ENCODE measurements around the gene MYOZ1.

Gene MYOZ1

GRCh38 chr10:73614720-73615119 is 26.6 kb downstream of the MYOZ1 start:
- CTCF ChIA-PET = interaction anchor here (1.0 to 2.0 kb wide), 2 partner anchors 29 to 30 kb away, joined by 3 to 5 read pairs; no protein-coding TSS in a partner anchor
- no peak for TF ChIP-seq CTCF (IDR thresholded peaks at IDR 0.05; ENCODE audit: control extremely low read depth, extremely low read depth, low read depth, missing control alignments)
- no peak for DNase-seq (ENCODE audit: extremely low spot score)
- POLR2A ChIA-PET = no interaction called here

GRCh38 chr10:73609116-73609515 is 32.2 kb downstream of the MYOZ1 start:
- no peak for DNase-seq (ENCODE audit: extremely low spot score)
- CTCF ChIA-PET = interaction anchor here (4.7 kb wide), 1 partner anchor 79 kb away, joined by 22 read pairs; no protein-coding TSS in a partner anchor
- POLR2A ChIA-PET = no interaction called here
- TF ChIP-seq CTCF (IDR thresholded peaks at IDR 0.05; ENCODE audit: control extremely low read depth, extremely low read depth, low read depth, missing control alignments) = no peak

- DNase-seq (ENCODE audit: extremely low spot score) = no peak
- POLR2A ChIA-PET = interaction anchor here (0.6 kb wide), 1 partner anchor 116 kb away, joined by 3 read pairs; no protein-coding TSS in a partner anchor
- TF ChIP-seq CTCF (IDR thresholded peaks at IDR 0.05; ENCODE audit: control extremely low read depth, extremely low read depth, low read depth, missing control alignments) = no peak
- CTCF ChIA-PET = interaction anchor here (1.1 to 2.8 kb wide), 4 partner anchors 10 to 42 kb away, joined by 3 to 9 read pairs (median 4); partner anchors contain the start of gene USP54
Observed at GRCh38 chr10:73601486-73601921, 39.8 kb downstream of the MYOZ1 start.

- no peak for TF ChIP-seq CTCF (IDR thresholded peaks at IDR 0.05; ENCODE audit: control extremely low read depth, extremely low read depth, low read depth, missing control alignments)
- CTCF ChIA-PET = interaction anchor here (1.2 to 2.3 kb wide), 2 partner anchors 11 to 21 kb away, joined by 3 to 7 read pairs; no protein-coding TSS in a partner anchor
- POLR2A ChIA-PET = no interaction called here
- DNase-seq (ENCODE audit: extremely low spot score) = no peak
Observed at GRCh38 chr10:73597346-73597745, 43.9 kb downstream of the MYOZ1 start.

GRCh38 chr10:73593812-73594211 is 47.5 kb downstream of the MYOZ1 start:
- no peak for DNase-seq (ENCODE audit: extremely low spot score)
- ChIA-PET POLR2A (no interaction called here), CTCF (interaction anchor here (2.1 kb wide), 1 partner anchor 51 kb away, joined by 8 read pairs; no protein-coding TSS in a partner anchor)
- TF ChIP-seq CTCF (IDR thresholded peaks at IDR 0.05; ENCODE audit: control extremely low read depth, extremely low read depth, low read depth, missing control alignments) = no peak

GRCh38 chr10:73593110-73593509 is 48.2 kb downstream of the MYOZ1 start:
- no peak for TF ChIP-seq CTCF (IDR thresholded peaks at IDR 0.05; ENCODE audit: control extremely low read depth, extremely low read depth, low read depth, missing control alignments)
- DNase-seq (ENCODE audit: extremely low spot score) = no peak
- ChIA-PET POLR2A (no interaction called here), CTCF (no interaction called here)
